DMS79 (cell line): ENCODE results near the gene PDS5A.
"Not testable (repeated sequence)": the region's sequence is repeated elsewhere in the genome, so short reads cannot be mapped to it uniquely, and the experiment has no call there.

Source experiments
- DNase-seq: peaks from one replicate; lab custom pipeline; 2025; lab: John Stamatoyannopoulos, UW

The PDS5A gene

GRCh38 chr4:39970671-39971640 lies 6.8 kb downstream of the PDS5A start:
- no peak for DNase-seq

GRCh38 chr4:39963656-39964055 lies 14.1 kb downstream of the PDS5A start:
- DNase-seq: no peak

- no peak for DNase-seq
Observed at GRCh38 chr4:39961311-39961877, 16.3 kb downstream of the PDS5A start.

DNA sequence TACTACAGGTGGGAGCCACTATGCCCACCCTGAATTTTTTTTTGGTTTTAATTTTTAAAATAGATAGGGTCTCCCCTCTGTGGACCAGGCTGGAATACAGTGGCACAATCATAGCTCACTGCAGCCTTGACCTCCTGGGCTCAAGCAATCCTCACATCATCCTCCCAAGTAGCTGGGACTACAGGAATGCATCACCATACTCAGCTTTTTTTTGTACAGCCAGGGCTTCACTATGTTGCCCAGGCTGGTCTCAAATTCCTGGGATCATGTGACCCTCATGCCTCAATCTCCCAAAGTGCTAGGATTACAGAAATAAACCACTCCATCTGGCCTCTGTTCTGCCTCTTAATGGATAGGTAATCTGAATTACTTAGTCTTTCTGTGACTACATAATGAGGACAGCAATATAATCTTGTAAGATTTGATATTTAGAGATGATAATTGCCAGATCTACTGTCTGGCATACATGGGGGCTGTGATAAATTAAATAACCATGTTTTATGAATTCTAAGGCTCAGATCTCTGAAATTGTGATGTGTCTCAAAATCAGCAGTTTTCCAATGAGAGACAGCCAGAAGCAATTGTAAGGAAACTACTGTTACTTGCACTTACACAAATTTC lies 26.7 kb downstream of the PDS5A start:
- no peak for DNase-seq

- DNase-seq: no peak
Observed at GRCh38 chr4:39947963-39948362, 29.7 kb downstream of the PDS5A start.

GRCh38 chr4:39947417-39947816 lies 30.3 kb downstream of the PDS5A start:
- no peak for DNase-seq

DNA sequence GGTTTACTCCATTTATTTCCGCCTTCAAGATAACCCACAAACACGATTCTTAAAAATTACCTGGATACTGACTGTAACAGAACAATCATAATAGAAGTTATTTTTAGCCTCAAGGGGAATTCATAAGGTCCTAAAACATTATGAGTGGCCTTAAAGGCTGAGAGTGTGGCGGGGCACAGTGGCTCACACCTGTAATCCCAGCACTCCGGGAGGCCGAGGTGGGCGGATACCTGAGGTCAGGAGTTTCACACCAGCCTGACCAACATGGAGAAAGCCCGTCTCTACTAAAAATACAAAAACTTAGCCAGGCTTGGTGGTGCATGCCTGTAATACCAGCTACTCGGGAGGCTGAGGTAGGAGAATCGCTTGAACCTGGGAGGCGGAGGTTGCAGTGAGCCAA lies 33.5 kb downstream of the PDS5A start:
- not testable (repeated sequence) for DNase-seq

DNA sequence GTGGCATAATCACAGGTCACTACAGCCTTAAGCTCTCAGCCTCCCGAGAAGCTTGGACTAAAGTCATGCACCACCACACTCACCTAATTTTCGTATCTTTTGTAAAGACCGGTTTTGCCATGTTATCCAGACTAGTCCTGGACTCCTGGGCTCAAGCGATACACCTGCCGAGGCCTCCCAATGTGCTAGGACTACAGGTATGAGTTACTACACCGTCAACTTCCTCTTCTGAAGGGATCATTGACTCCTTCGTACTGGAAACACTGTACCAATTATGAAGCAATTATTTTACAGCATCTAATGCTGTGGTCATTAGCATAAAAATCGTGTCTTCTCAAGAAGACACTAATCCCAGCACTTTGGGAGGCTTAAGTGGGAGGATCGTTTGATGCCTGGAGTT lies 35.2 kb downstream of the PDS5A start:
- no peak for DNase-seq

DNA sequence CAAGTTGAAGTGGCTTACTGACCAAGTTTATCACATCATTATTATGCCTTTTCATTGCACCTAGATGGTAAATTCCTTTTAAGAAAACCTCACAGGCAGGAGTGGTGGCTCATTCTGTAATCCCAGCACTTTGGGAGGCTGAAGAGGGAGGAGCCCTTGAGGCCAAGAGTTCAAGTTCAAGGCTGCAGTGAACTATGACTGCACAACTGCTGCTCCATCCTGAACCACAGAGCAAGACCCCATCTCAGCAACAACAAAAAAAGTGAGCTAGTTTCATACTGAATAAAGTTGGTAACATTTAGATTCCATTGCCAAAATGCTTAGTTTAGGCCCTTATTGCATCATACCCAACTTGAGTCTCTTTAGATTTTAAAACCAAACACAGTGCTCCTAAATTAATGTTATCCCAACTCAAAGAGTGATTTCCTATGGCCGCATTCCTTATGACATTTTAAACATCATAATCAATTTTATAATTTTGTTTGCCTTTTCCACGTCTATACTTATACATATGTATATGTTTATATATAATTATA lies 36.0 kb downstream of the PDS5A start:
- no peak for DNase-seq

DNA sequence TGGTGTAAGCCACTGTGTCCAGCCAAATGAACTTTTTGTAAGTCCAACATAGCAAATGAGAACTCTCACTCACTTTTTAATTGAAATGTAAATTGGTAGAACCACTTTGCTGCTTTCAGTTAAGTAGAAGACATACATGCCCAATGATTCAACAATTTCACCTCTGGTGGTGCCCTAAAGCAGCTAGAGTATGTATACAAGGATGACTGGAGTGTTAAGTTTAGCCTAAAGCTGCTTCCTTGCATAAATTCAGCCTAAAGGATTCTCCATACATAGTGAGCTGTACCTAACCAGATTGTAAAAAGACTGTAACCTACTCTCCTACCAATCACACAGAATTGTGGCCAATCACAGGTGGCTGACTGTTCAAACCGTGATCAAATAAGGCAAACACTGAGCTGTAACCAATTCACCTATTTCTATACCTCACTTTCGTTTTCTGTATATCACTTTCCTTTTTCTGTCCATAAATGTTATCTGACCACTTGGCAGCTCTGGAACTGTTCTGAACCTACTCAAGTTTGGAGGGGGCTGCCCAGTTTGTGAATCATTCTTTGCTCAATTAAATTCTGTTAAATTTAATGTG lies 39.9 kb downstream of the PDS5A start:
- no peak for DNase-seq

DNA sequence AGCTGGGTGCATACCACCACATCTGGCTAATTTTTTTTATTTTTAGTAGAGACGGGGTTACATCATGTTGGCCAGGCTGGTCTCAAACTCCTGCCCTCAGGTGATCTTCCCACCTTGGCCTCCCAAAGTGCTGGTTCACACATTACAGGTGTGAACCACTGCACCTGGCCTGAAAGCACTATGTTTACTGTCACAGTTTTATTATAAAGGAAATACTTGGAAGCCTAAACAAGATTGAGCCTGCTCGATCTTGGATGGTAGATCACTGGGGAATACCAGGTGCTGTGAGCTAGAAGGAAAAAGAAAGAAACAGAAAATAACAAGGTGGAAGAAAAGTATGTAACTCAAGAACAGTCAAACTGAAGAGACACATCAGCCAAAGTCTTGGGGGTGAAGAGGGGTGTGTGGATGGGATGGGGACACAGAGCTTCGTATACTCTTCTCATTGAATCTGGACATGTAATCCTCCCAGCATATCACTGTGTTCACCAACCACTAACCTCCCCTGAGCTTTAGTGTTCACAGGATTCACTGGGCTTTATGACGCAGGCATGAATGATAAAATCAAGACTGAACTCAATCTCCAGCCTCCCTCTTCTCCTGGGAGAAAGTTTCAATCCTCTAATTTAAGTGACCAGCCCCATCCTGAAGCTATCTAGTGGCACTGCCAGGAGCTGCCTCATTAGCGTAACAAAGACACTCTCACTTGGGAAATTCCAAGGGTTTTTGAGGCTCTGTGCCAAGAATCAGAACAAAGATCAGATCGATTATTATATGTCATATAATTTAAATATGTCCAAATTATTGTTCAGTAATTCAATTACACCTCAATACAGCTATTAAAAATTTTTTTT lies 40.9 kb downstream of the PDS5A start:
- no peak for DNase-seq

GRCh38 chr4:39933671-39934590 lies 43.8 kb downstream of the PDS5A start:
- no peak for DNase-seq

- DNase-seq: no peak
Observed at GRCh38 chr4:39932776-39933402, 44.8 kb downstream of the PDS5A start.

DNA sequence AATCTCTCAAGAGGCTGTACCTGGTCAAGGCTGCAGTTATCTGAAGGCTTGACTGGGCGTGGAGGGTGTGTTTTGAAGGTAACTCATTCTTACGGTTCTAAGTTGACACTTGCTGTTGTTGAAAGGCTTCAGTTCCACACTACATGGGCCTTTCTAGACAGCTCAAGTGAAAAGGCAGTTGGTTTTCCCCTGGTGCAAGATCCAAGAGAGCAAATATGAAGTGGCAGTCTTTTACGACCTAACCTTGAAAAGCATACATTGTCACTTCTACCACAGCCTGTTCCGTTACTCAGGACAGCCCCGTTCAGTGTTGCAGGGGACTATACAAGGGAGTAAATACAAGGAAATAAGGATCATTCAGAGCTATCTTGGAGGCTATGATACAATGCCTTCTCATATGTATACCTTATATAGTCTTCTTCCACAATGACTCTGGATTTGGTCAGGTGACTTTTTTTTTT lies 46.2 kb downstream of the PDS5A start:
- no peak for DNase-seq

- DNase-seq: no peak
Observed at GRCh38 chr4:39928538-39928937, 49.2 kb downstream of the PDS5A start.

GRCh38 chr4:39924014-39924413 lies 53.7 kb downstream of the PDS5A start:
- no peak for DNase-seq

DNA sequence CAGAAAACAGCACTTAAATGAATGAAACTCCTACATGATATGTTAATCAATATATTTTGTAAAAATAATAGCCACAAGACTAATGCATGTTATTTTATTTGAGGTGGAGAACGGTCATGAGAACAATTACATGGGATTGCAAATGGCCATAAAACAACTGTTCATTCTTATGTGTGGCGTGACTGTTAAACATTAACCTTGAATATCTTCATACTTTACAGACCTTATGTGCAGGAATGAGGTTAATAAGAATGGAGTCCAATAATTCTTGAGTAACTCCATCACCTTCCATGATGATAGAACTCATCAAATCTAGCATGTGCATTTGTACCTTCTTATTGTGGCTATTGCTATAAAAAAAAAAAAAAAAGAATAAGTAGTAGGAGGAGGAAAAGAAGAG lies 55.3 kb downstream of the PDS5A start:
- DNase-seq: no peak

DNA sequence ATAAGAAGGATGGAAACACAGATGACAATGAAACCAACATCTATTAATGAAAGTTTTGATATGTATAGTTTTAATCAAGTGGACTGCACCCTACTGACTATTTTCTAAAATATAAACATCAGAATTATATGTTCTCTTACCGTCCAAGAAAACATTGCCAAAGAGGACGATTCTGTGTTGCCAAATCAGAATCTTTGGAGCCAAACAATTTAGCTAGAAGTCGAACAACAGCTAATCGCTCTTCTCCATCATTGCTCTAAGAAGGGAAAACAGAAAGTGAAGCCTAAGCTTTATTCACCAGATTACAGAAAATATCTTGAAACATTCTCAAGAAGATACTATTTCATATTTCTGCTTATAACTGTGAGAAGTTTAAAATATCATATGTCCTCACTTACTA lies 64.2 kb downstream of the PDS5A start:
- no peak for DNase-seq

GRCh38 chr4:39910064-39910463 lies 67.6 kb downstream of the PDS5A start:
- DNase-seq: no peak

DNA sequence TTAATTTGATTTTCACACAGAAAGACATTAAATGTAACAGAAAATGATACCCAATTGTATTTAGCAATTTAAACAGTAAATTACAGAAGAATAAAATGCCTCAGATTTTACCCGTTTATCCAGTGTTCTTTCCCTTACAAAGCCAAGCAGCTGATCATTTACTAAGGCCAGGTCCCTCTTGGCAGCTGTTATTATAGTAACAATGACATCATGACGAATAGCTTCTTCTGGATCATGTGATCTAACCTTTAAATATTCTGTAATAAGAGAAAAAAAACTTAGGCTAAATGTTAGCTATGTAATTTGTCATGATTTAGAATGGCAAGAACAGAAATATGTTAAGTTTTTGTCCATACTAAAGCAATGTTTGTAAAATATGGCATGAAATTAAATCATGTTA lies 69.4 kb downstream of the PDS5A start:
- no peak for DNase-seq
